ENCODE measurements around the gene ZFC3H1.

The ZFC3H1 gene

DNA sequence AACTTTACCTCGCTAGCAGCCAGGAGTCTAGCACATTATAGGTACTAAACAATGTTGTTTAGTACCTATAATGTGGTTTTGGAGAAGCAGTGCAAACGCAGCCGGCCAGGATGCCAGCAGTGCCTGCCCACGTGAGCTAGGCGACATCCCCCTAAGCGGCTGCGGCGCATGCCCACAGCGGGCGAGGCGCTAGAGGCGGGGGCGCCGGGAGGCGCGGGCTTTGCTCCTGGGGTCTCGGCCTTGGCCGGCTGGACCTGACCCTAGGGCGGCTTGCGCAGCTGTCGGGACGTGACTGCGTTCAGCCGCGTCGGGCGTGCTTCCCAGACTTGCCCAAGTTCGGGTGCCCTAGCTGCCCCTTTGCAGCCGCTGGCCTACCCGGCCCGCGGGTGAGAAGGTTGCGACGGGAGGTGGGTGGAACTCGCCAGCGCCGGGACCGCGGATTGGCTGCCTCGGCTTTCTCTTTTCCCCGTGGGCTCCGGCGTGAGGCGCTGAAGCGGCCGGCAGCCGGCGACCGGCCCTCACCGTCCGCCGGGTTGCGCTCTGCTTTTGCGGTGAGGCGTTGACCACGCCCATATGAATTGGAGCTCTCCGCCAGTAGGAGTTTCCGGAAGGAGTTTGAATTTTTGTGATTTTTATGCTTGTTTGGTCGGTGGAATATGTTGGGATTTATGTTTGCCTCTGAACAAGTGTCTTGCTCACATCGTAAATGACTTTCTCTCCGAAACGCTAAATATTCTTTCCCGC lies 22.4 kb upstream of the ZFC3H1 start, which contains the start of gene TMEM19:
TMEM19 (plus strand) TSS at position 169 of the 744 bp plus-strand sequence. CDS start 599 bp downstream, outside the sequence.
- TF ChIP-seq FOXP2 (optimal IDR thresholded peaks at IDR 0.05; ENCODE audit: control extremely low read depth, extremely low read length, insufficient read depth) (no peak), POLR2AphosphoS5 (IDR thresholded peaks at IDR 0.05; ENCODE audit: borderline replicate concordance, low read depth, low read length) (peak; percentile 91; the same call in 1 of the 2 replicates)
- DNase-seq (ENCODE audit: low read depth, low spot score): no peak
- H3K9me3 ChIP-seq (ENCODE audit: low read depth, low read length): no peaks in the 10 kb centered on the region

DNA sequence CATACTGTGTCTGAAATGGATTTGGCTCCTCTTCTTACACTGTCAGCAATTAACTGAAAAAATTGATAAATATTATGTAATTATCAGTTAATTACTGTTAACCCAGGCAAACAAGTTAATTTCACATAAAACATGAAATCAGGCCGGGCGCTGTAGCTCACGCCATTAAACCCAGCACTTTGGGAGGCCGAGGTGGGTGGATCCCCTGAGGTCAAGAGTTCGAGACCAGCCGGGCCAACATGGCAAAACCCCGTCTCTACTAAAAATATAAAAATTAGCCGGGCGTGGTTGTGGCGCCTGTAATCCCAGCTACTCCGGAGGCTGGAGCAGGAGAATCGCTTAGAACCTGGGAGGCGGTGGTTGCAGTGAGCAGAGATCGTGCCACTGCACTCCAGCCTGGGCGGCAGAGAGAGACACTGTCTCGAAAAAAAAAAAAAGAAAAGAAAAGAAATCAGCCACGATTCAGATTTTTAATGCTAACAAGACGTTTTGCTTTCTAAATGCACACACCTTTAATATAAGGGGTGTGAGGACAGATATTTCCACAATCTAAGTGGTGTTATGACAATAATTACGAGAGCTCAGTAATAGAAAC lies 21.8 kb upstream of the ZFC3H1 start:
- H3K27ac ChIP-seq: peak overlapping the region; percentile 88
- H3K4me3 ChIP-seq: peak overlapping the region; percentile 99
- no peaks in the 10 kb centered on the region for H3K9me3 ChIP-seq (ENCODE audit: low read depth, low read length)
- H3K36me3 ChIP-seq (ENCODE audit: insufficient read depth, low read length): 0 out of 2 replicates have a peak, but pooled peaks cover 3% of the 10 kb centered on the region
- no peak for DNase-seq (ENCODE audit: low read depth, low spot score)
- H3K9ac ChIP-seq (ENCODE audit: insufficient read length): peak overlapping the region; percentile 89
- TF ChIP-seq EZH2 (IDR thresholded peaks at IDR 0.05) (no peak), FOXP2 (optimal IDR thresholded peaks at IDR 0.05; ENCODE audit: control extremely low read depth, extremely low read length, insufficient read depth) (no peak), POLR2AphosphoS5 (IDR thresholded peaks at IDR 0.05; ENCODE audit: borderline replicate concordance, low read depth, low read length) (no peak)

More for the DNA sequence above, 22.4 kb upstream of the ZFC3H1 start, which contains the start of gene TMEM19:
- Histone ChIP-seq H3K9ac (ENCODE audit: insufficient read length) (peak within 1 kb of the TSS; percentile 89), H3K36me3 (ENCODE audit: insufficient read depth, low read length) (0 out of 2 replicates have a peak, but pooled peaks cover 3% of the 10 kb centered on the region), H3K4me3 (peak within 1 kb of the TSS; percentile 99), H3K27ac (peak within 1 kb of the TSS; percentile 88)

GRCh38 chr12:71684081-71684480 lies 20.4 kb upstream of the ZFC3H1 start:
- H3K9ac ChIP-seq (ENCODE audit: insufficient read length): no peak overlapping the region
- H3K4me3 ChIP-seq: no peak overlapping the region
- H3K36me3 ChIP-seq (ENCODE audit: insufficient read depth, low read length): no peaks in the 10 kb centered on the region
- TF ChIP-seq POLR2AphosphoS5 (IDR thresholded peaks at IDR 0.05; ENCODE audit: borderline replicate concordance, low read depth, low read length) (no peak), EZH2 (IDR thresholded peaks at IDR 0.05) (no peak), FOXP2 (optimal IDR thresholded peaks at IDR 0.05; ENCODE audit: control extremely low read depth, extremely low read length, insufficient read depth) (no peak)
- no peak overlapping the region for H3K27ac ChIP-seq
- no peak for DNase-seq (ENCODE audit: low read depth, low spot score)
- H3K9me3 ChIP-seq (ENCODE audit: low read depth, low read length): no peaks in the 10 kb centered on the region

DNA sequence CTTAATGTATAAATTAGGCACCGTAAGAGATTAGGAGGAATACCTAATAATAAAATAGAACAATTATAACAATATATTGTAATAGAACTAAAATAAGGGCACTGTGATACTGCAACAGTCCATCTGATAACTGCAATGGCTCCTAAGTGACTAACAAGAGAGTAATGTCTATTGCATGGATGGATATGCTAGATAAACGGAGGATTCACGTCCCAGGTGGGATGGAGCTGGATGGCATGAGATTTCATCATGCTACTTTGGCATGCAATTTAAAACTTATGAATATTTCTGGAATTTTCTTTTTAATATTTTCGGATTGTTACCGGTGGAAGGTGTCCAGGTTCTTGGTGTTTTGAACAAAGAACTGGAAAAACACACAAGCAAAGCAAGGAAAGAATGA lies 20.0 kb upstream of the ZFC3H1 start:
- no peak for TF ChIP-seq FOXP2 (optimal IDR thresholded peaks at IDR 0.05; ENCODE audit: control extremely low read depth, extremely low read length, insufficient read depth)
- no peak for TF ChIP-seq POLR2AphosphoS5 (IDR thresholded peaks at IDR 0.05; ENCODE audit: borderline replicate concordance, low read depth, low read length)
- no peak for TF ChIP-seq EZH2 (IDR thresholded peaks at IDR 0.05)
- no peak overlapping the region for H3K9ac ChIP-seq (ENCODE audit: insufficient read length)
- H3K9me3 ChIP-seq (ENCODE audit: low read depth, low read length): no peaks in the 10 kb centered on the region
- H3K4me3 ChIP-seq: no peak overlapping the region
- DNase-seq (ENCODE audit: low read depth, low spot score): no peak
- no peaks in the 10 kb centered on the region for H3K36me3 ChIP-seq (ENCODE audit: insufficient read depth, low read length)
- H3K27ac ChIP-seq: no peak overlapping the region

- Histone ChIP-seq H3K27ac (no peak overlapping the region), H3K9ac (ENCODE audit: insufficient read length) (no peak overlapping the region), H3K4me3 (no peak overlapping the region), H3K36me3 (ENCODE audit: insufficient read depth, low read length) (no peaks in the 10 kb centered on the region), H3K9me3 (ENCODE audit: low read depth, low read length) (no peaks in the 10 kb centered on the region)
- DNase-seq (ENCODE audit: low read depth, low spot score): no peak
- TF ChIP-seq FOXP2 (optimal IDR thresholded peaks at IDR 0.05; ENCODE audit: control extremely low read depth, extremely low read length, insufficient read depth) (no peak), POLR2AphosphoS5 (IDR thresholded peaks at IDR 0.05; ENCODE audit: borderline replicate concordance, low read depth, low read length) (no peak), EZH2 (IDR thresholded peaks at IDR 0.05) (no peak)
These were observed 18.8 kb upstream of the ZFC3H1 start for GRCh38 chr12:71682466-71682865.

DNA sequence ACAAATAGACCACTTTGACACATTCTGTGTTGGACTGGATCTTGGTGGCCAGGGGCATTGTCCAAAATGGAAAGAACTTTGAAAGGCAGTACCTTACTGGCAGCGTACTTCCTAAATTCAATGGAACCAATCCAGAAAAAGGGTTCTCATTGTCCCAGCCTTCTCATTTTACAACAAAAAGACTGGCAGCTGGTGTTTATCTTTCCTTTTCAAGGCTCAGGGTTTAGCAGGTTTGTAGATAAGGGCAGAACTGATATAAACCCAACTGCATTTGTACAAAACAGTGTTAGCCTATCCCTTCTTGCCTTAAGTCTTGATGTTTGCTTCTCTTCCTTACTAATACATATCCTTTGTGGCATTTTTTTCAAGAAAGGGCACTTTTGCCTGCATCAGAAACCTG lies 8.2 kb upstream of the ZFC3H1 start:
- TF ChIP-seq FOXP2 (optimal IDR thresholded peaks at IDR 0.05; ENCODE audit: control extremely low read depth, extremely low read length, insufficient read depth): no peak
- no peak for TF ChIP-seq POLR2AphosphoS5 (IDR thresholded peaks at IDR 0.05; ENCODE audit: borderline replicate concordance, low read depth, low read length)
- no peak for TF ChIP-seq EZH2 (IDR thresholded peaks at IDR 0.05)
- DNase-seq (ENCODE audit: low read depth, low spot score): no peak
- H3K27ac ChIP-seq: no peak overlapping the region

GRCh38 chr12:71671311-71671710 lies 7.7 kb upstream of the ZFC3H1 start:
- Histone ChIP-seq H3K36me3 (ENCODE audit: insufficient read depth, low read length) (0 out of 2 replicates have a peak, but pooled peaks cover under 1% of the 10 kb centered on the region), H3K9ac (ENCODE audit: insufficient read length) (no peak overlapping the region), H3K4me3 (no peak overlapping the region), H3K27ac (no peak overlapping the region), H3K9me3 (ENCODE audit: low read depth, low read length) (no peaks in the 10 kb centered on the region)
- no peak for DNase-seq (ENCODE audit: low read depth, low spot score)
- no peak for TF ChIP-seq EZH2 (IDR thresholded peaks at IDR 0.05)
- no peak for TF ChIP-seq POLR2AphosphoS5 (IDR thresholded peaks at IDR 0.05; ENCODE audit: borderline replicate concordance, low read depth, low read length)
- no peak for TF ChIP-seq FOXP2 (optimal IDR thresholded peaks at IDR 0.05; ENCODE audit: control extremely low read depth, extremely low read length, insufficient read depth)

More for the DNA sequence above, 8.2 kb upstream of the ZFC3H1 start:
- H3K9ac ChIP-seq (ENCODE audit: insufficient read length): no peak overlapping the region
- no peaks in the 10 kb centered on the region for H3K9me3 ChIP-seq (ENCODE audit: low read depth, low read length)
- no peak overlapping the region for H3K4me3 ChIP-seq
- H3K36me3 ChIP-seq (ENCODE audit: insufficient read depth, low read length): peaks cover 2% of the 10 kb centered on the region; the same call in 1 of the 2 replicates

DNA sequence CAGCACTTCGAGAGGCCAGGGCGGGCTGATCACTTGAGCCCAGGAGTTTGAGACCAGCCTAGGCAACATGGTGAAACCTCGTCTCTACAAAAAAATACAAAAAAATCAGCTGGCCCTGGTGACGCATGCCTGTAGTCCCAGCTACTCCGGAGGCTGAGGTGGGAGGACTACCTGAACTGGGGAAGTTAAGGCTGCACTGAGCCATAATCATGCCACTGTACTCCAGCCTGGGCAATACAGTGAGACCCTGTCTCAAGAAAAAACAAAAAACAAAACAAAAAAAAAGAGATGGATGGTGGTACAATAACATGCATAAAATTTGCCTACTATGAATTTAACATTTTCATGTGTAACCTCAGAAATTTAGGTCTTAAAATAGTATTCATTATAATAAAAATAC lies 2.6 kb upstream of the ZFC3H1 start:
- peaks cover 3% of the 10 kb centered on the region; the same call in 1 of the 2 replicates for H3K36me3 ChIP-seq (ENCODE audit: insufficient read depth, low read length)
- H3K9ac ChIP-seq (ENCODE audit: insufficient read length): no peak overlapping the region

More for the DNA sequence above, 2.6 kb upstream of the ZFC3H1 start:
- TF ChIP-seq EZH2 (IDR thresholded peaks at IDR 0.05) (no peak), POLR2AphosphoS5 (IDR thresholded peaks at IDR 0.05; ENCODE audit: borderline replicate concordance, low read depth, low read length) (no peak), FOXP2 (optimal IDR thresholded peaks at IDR 0.05; ENCODE audit: control extremely low read depth, extremely low read length, insufficient read depth) (no peak)
- Histone ChIP-seq H3K4me3 (no peak overlapping the region), H3K9me3 (ENCODE audit: low read depth, low read length) (no peaks in the 10 kb centered on the region), H3K27ac (no peak overlapping the region)
- DNase-seq (ENCODE audit: low read depth, low spot score): no peak
